ENCODE measurements around the gene UCK2.

DNA sequence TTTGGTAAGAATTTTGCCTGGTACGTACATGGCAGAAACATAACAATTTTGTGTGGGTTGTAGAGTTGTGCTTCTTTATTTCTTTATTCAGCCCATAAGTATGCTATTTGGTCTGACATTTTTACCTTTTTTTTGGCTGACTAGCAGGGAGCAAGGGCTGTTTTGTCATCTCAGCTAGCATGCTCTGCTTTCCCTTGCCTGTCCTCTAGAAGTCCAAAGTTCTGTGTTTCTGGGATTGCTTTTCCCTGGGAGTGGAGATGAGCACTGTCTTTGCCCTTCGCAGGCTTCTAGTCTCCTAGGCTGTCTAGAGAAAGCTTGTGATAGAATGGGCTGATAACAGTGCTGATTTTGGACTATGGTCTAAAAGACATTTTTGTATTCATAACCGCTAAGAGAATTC, 7.5 kb downstream of the UCK2 start:
- TF ChIP-seq CTCF (IDR thresholded peaks at IDR 0.05) (no peak), POLR2A (IDR thresholded peaks at IDR 0.05) (no peak)

Measured in heart left ventricle (tissue), 13 donors.